Subcutaneous abdominal adipose tissue (tissue), 5 donors: ENCODE data around the gene GIMAP4.
A peak's percentile ranks its signal among the peaks of the same experiment; 100 is the strongest.
"Not testable (repeated sequence)": the region's sequence is repeated elsewhere in the genome, so short reads cannot be mapped to it uniquely, and the experiment has no call there.

Experiments used
- H3K27ac ChIP-seq: one replicate; pipeline ENCODE4 v1.7.0; 2013; ENCODE audit warnings: low read depth, mild to moderate bottlenecking, inconsistent platforms, low read length, moderate library complexity
- H3K27me3 ChIP-seq, 5 donors: one replicate each; pipeline ENCODE4 v1.7.0; 2013; ENCODE audit warnings: low read length in 5 of 5, inconsistent platforms in 1 of 5; ENCODE audit not compliant: control insufficient read depth in 5 of 5, insufficient read depth in 4 of 5
- H3K36me3 ChIP-seq, 5 donors: one replicate each; pipeline ENCODE4 v1.7.0; 2013; ENCODE audit warnings: low read length in 5 of 5; ENCODE audit not compliant: control insufficient read depth in 5 of 5, insufficient read depth in 5 of 5
- H3K4me1 ChIP-seq, 5 donors: one replicate each; pipeline ENCODE4 v1.7.0; 2013; ENCODE audit warnings: low read length in 5 of 5, mild to moderate bottlenecking in 3 of 5, moderate library complexity in 1 of 5; ENCODE audit not compliant: control insufficient read depth in 5 of 5, insufficient read depth in 5 of 5
- H3K4me3 ChIP-seq, 5 donors: one replicate each; pipeline ENCODE4 v1.7.0; 2013; ENCODE audit warnings: low read length in 5 of 5, low read depth in 1 of 5
- H3K9ac ChIP-seq, 5 donors: one replicate each; pipeline ENCODE4 v1.7.0; 2013; ENCODE audit warnings: low read length in 5 of 5, mild to moderate bottlenecking in 4 of 5, moderate library complexity in 3 of 5
- H3K9me3 ChIP-seq, 5 donors: one replicate each; pipeline ENCODE4 v1.7.0; 2013; ENCODE audit warnings: low read length in 5 of 5; ENCODE audit not compliant: control insufficient read depth in 5 of 5
- donor health status: healthy.
- donor health status: healthy.
- donor health status: healthy.
- donor health status: healthy.
- donor health status: healthy.

GIMAP4 gene

DNA sequence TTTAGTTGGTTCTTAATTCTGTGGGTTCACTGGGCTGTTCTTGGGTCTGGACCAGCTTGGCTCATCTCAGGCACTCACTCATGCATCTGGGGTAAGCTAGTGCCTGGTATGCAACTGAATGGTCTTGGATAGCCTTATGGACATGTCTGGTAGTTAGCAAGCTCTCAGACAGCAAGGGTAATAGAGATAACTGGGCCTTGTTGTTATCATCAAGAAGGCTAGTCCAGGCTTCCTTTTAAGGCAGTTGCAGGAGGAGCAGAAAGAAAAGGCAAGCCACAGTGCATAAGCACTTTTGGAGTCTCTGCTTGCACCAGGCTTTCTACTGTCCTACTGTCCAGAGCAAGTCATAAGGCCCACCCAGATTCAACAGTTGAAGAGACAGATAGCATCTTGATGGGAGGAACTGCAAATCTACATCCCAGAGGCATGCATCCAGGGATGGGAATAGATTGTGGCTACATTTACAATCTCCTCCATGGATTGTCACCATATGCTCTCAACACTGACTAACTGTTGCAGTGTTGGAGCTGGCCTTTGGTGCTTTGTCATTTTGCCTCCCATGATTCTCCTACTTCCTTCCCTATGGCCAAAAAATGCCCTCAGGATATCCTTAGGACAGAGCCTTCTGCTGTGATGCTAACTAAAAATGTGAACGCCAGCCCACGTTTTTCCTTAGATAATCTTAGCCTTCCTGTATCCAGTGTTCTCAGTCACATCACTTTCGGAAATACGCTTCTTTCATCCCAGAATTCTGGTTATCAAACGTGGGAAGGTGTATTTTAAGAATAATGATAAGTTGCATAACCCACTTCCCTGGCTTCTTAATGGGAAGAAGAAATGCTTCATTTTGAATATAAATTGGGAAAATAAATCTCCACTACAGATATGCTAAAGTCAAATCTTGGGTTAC, 3.6 kb downstream of the GIMAP4 start:
- H3K9me3 ChIP-seq = peaks cover 0 to 19% (median 2%) of the 10 kb centered on the region in 5 donors
- H3K4me1 ChIP-seq = peaks cover 0 to 29% (median 6%) of the 10 kb centered on the region in 5 donors
- H3K4me3 ChIP-seq = peak overlapping the region in 4 of 5 donors; percentile 5 to 16 (median 8)
- H3K27ac ChIP-seq = no peak overlapping the region
- H3K9ac ChIP-seq = no peak overlapping the region
- H3K27me3 ChIP-seq = no peaks in the 10 kb centered on the region
- H3K36me3 ChIP-seq = peaks cover 0 to 30% (median 17%) of the 10 kb centered on the region in 5 donors

DNA sequence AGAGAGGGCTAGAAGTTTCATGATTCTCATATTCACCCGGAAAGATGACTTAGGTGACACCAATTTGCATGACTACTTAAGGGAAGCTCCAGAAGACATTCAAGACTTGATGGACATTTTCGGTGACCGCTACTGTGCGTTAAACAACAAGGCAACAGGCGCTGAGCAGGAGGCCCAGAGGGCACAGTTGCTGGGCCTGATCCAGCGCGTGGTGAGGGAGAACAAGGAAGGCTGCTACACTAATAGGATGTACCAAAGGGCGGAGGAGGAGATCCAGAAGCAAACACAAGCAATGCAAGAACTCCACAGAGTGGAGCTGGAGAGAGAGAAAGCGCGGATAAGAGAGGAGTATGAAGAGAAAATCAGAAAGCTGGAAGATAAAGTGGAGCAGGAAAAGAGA, 5.3 kb downstream of the GIMAP4 start:
- H3K9me3 ChIP-seq = peaks cover 0 to 19% (median 2%) of the 10 kb centered on the region in 5 donors
- no peak overlapping the region for H3K9ac ChIP-seq
- H3K36me3 ChIP-seq = peaks cover 0 to 30% (median 17%) of the 10 kb centered on the region in 5 donors
- peaks cover 0 to 22% (median 6%) of the 10 kb centered on the region in 5 donors for H3K4me1 ChIP-seq
- no peak overlapping the region for H3K4me3 ChIP-seq
- H3K27me3 ChIP-seq = no peaks in the 10 kb centered on the region
- H3K27ac ChIP-seq = no peak overlapping the region

GRCh38 chr7:150579979-150580637, 12.9 kb downstream of the GIMAP4 start:
- not testable (repeated sequence) for H3K27ac ChIP-seq, H3K4me1 ChIP-seq, H3K27me3 ChIP-seq, H3K9ac ChIP-seq, H3K9me3 ChIP-seq, H3K4me3 ChIP-seq, H3K36me3 ChIP-seq

GRCh38 chr7:150580638-150581394, 13.6 kb downstream of the GIMAP4 start:
- H3K27ac ChIP-seq = no peak overlapping the region
- H3K27me3 ChIP-seq = no peaks in the 10 kb centered on the region
- no peaks in the 10 kb centered on the region for H3K36me3 ChIP-seq
- no peak overlapping the region for H3K9ac ChIP-seq
- no peak overlapping the region for H3K4me3 ChIP-seq
- peaks cover 0 to 15% (median 6%) of the 10 kb centered on the region in 5 donors for H3K4me1 ChIP-seq
- peaks cover 0 to 9% (median 4%) of the 10 kb centered on the region in 5 donors for H3K9me3 ChIP-seq

GRCh38 chr7:150585199-150585598, 18.0 kb downstream of the GIMAP4 start:
- Histone ChIP-seq H3K27ac (peak overlapping the region; percentile 84), H3K9ac (no peak overlapping the region), H3K36me3 (no peaks in the 10 kb centered on the region), H3K4me1 (peaks cover 0 to 33% (median 21%) of the 10 kb centered on the region in 5 donors), H3K9me3 (peaks cover 0 to 9% (median 4%) of the 10 kb centered on the region in 5 donors), H3K27me3 (no peaks in the 10 kb centered on the region), H3K4me3 (no peak overlapping the region)

- no peaks in the 10 kb centered on the region for H3K36me3 ChIP-seq
- peaks cover 0 to 33% (median 21%) of the 10 kb centered on the region in 5 donors for H3K4me1 ChIP-seq
- peak overlapping the region in 4 of 5 donors; percentile 10 to 26 (median 22) for H3K4me3 ChIP-seq
- H3K9me3 ChIP-seq = peaks cover 0 to 2% (median 0%) of the 10 kb centered on the region in 5 donors
- H3K27ac ChIP-seq = peak overlapping the region; percentile 84
- H3K9ac ChIP-seq = peak overlapping the region in 1 of 5 donors; percentile 6
- H3K27me3 ChIP-seq = no peaks in the 10 kb centered on the region
Measured at GRCh38 chr7:150586068-150586784, 19.0 kb downstream of the GIMAP4 start.

DNA sequence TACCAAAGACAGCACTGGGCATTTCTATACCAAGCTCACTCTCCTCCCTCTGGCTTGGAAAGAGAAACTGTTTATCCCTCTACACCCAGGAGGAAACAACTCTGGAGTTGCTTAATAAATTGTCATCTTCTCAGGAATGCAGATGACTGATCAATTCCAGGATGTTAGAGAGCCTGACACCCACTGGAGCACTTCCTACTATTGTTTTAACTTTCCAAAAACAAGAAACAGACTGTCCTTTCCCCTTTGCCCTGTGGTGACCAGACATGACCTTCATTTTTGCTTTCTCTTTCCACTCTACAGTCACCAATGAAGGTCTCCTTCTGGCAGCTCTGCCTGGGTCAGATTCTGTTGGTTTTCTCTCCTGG, 19.6 kb downstream of the GIMAP4 start:
- H3K4me1 ChIP-seq = peaks cover 0 to 33% (median 21%) of the 10 kb centered on the region in 5 donors
- no peaks in the 10 kb centered on the region for H3K27me3 ChIP-seq
- peak overlapping the region in 4 of 5 donors; percentile 10 to 26 (median 22) for H3K4me3 ChIP-seq
- peaks cover 0 to 3% (median 0%) of the 10 kb centered on the region in 5 donors for H3K9me3 ChIP-seq
- peak overlapping the region in 1 of 5 donors; percentile 54 for H3K9ac ChIP-seq
- H3K36me3 ChIP-seq = no peaks in the 10 kb centered on the region
- H3K27ac ChIP-seq = peak overlapping the region; percentile 84

GRCh38 chr7:150587551-150587950, 20.4 kb downstream of the GIMAP4 start:
- H3K27ac ChIP-seq = peak overlapping the region; percentile 84
- H3K27me3 ChIP-seq = no peaks in the 10 kb centered on the region
- peaks cover 0 to 4% (median 0%) of the 10 kb centered on the region in 5 donors for H3K9me3 ChIP-seq
- H3K9ac ChIP-seq = peak overlapping the region in 1 of 5 donors; percentile 54
- H3K4me1 ChIP-seq = peaks cover 0 to 33% (median 21%) of the 10 kb centered on the region in 5 donors
- no peaks in the 10 kb centered on the region for H3K36me3 ChIP-seq
- H3K4me3 ChIP-seq = peak overlapping the region in 1 of 5 donors; percentile 3

- Histone ChIP-seq H3K4me1 (peaks cover 0 to 5% (median 0%) of the 10 kb centered on the region in 5 donors), H3K27me3 (peaks cover 0 to 3% (median 0%) of the 10 kb centered on the region in 5 donors), H3K9me3 (peaks cover 0 to 17% (median 6%) of the 10 kb centered on the region in 5 donors), H3K9ac (no peak overlapping the region), H3K36me3 (no peaks in the 10 kb centered on the region), H3K27ac (no peak overlapping the region), H3K4me3 (no peak overlapping the region)
Measured at GRCh38 chr7:150594805-150595204, 27.6 kb downstream of the GIMAP4 start.
